H1 (cell line): ENCODE measurements around the gene NRXN3.

Experiments
- CEBPB ChIP-seq: IDR thresholded peaks from 2 replicates; pipeline ENCODE4 v1.6.1; 2012; ENCODE audit warnings: low read depth, low read length
- CHD2 ChIP-seq: IDR thresholded peaks from 2 replicates; pipeline ENCODE4 v1.6.1; 2012; ENCODE audit warnings: low read length, improper control_type of control experiment
- HDAC2 ChIP-seq, 2 experiments: fragments of 300-600 bp in 1 of 2; sonication (generic) in 1 of 2; IDR thresholded peaks; 2 replicates each; pipeline ENCODE4 v1.6.1; 2011 to 2012; ENCODE audit warnings: low read depth in 2 of 2, low read length in 2 of 2, mild to moderate bottlenecking in 2 of 2, moderate library complexity in 2 of 2, borderline replicate concordance in 1 of 2, inconsistent platforms in 1 of 2
- JUND ChIP-seq: IDR thresholded peaks from 2 replicates; pipeline ENCODE4 v1.6.1; 2011; ENCODE audit warnings: mild to moderate bottlenecking, improper control_type of control experiment, low read length
- POLR2A ChIP-seq, 2 experiments: IDR thresholded peaks; 1 replicate in 1 of 2; 2 replicates in 1 of 2; pipeline ENCODE4 v1.6.1; 2011; ENCODE audit warnings: low read depth in 2 of 2, low read length in 2 of 2, mild to moderate bottlenecking in 2 of 2; ENCODE audit errors: control extremely low read depth in 1 of 2
- RAD21 ChIP-seq, 2 experiments: IDR thresholded peaks in 1 of 2; conservative IDR thresholded peaks in 1 of 2; 2 replicates each; pipeline ENCODE4 v1.6.1; 2011; ENCODE audit warnings: low read depth in 2 of 2, low read length in 2 of 2, improper control_type of control experiment in 1 of 2, inconsistent platforms in 1 of 2, mild to moderate bottlenecking in 1 of 2, moderate library complexity in 1 of 2
- RFX5 ChIP-seq: IDR thresholded peaks from 2 replicates; pipeline ENCODE4 v1.6.1; 2011; ENCODE audit warnings: low read depth, low read length, improper control_type of control experiment, borderline replicate concordance
- SRF ChIP-seq: IDR thresholded peaks from 2 replicates; pipeline ENCODE4 v1.6.1; 2011; ENCODE audit warnings: mild to moderate bottlenecking, low read depth, low read length, moderate library complexity
- TAF1 ChIP-seq: IDR thresholded peaks from 2 replicates; pipeline ENCODE4 v1.6.1; 2011; ENCODE audit warnings: mild to moderate bottlenecking, low read depth, low read length
- TBP ChIP-seq: IDR thresholded peaks from 2 replicates; pipeline ENCODE4 v1.6.1; 2011; ENCODE audit warnings: low read depth, low read length, improper control_type of control experiment
- TF ChIP-seq, protein P1 (sequence below), 3 experiments: IDR thresholded peaks; 1 replicate in 2 of 3; 2 replicates in 1 of 3; pipeline versions ENCODE4 v1.5.1 to v1.6.1; 2011; ENCODE audit warnings: low read length in 3 of 3, mild to moderate bottlenecking in 3 of 3, inconsistent platforms in 2 of 3, low read depth in 1 of 3, moderate library complexity in 1 of 3; ENCODE audit not compliant: insufficient read depth in 1 of 3; ENCODE audit errors: control extremely low read depth in 1 of 3
- TF ChIP-seq, protein P2 (sequence below): IDR thresholded peaks from 2 replicates; pipeline ENCODE4 v1.6.1; 2011; ENCODE audit warnings: low read length, improper control_type of control experiment

DNA sequence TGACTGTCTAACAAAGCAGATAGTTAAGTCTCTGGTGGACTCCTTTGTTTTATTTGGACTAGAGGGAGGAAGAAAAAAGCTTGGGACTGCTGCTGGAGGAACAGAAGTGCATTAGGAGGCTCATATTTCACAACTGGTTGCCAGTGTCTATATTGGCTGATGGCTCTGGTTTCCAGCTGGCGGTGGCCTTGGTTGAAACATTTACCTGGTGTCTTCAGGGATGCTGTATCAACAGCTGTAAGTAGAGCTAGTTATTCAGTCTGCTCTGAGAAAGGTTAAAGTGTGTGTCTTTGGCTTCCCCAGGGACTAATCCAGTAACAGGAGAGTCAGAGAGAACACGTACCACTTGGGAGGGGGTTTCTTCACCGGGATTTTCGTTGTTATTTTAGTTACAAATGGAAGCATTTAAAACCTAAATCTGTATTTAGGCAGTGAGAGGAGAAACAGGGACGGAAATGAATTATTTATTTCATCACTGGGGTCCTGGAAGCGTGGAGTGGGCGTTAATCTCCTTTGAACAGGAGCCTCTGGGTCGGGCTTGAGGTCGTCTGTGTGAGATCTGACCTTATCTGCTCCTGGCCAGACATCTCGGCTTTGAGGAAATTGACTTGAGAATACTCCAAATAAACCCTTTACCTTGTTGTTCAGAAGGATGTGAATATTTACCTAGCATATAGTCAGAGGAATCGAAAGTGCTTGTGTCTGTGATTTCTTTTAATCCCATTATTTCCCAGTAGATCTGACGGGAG, 149.9 kb downstream of the NRXN3 start:
- TF ChIP-seq, protein P1, sequence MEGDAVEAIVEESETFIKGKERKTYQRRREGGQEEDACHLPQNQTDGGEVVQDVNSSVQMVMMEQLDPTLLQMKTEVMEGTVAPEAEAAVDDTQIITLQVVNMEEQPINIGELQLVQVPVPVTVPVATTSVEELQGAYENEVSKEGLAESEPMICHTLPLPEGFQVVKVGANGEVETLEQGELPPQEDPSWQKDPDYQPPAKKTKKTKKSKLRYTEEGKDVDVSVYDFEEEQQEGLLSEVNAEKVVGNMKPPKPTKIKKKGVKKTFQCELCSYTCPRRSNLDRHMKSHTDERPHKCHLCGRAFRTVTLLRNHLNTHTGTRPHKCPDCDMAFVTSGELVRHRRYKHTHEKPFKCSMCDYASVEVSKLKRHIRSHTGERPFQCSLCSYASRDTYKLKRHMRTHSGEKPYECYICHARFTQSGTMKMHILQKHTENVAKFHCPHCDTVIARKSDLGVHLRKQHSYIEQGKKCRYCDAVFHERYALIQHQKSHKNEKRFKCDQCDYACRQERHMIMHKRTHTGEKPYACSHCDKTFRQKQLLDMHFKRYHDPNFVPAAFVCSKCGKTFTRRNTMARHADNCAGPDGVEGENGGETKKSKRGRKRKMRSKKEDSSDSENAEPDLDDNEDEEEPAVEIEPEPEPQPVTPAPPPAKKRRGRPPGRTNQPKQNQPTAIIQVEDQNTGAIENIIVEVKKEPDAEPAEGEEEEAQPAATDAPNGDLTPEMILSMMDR (IDR thresholded peaks at IDR 0.05; ENCODE audit: control extremely low read depth in 1 of 3, insufficient read depth in 1 of 3, low read depth in 1 of 3, low read length in 3 of 3) = no peak
- TF ChIP-seq SRF (no peak), TAF1 (no peak), RAD21 (IDR thresholded peaks at IDR 0.05 in 1 of 2, conservative IDR thresholded peaks at IDR 0.05 in 1 of 2; ENCODE audit: low read depth in 2 of 2, low read length in 2 of 2) (no peak), TBP (no peak), RFX5 (no peak), CEBPB (no peak), POLR2A (IDR thresholded peaks at IDR 0.05; ENCODE audit: control extremely low read depth in 1 of 2, low read depth in 2 of 2, low read length in 2 of 2) (no peak), JUND (no peak), HDAC2 (IDR thresholded peaks at IDR 0.05; ENCODE audit: borderline replicate concordance in 1 of 2, low read depth in 2 of 2, low read length in 2 of 2) (no peak), CHD2 (no peak)
- TF ChIP-seq, protein P2, sequence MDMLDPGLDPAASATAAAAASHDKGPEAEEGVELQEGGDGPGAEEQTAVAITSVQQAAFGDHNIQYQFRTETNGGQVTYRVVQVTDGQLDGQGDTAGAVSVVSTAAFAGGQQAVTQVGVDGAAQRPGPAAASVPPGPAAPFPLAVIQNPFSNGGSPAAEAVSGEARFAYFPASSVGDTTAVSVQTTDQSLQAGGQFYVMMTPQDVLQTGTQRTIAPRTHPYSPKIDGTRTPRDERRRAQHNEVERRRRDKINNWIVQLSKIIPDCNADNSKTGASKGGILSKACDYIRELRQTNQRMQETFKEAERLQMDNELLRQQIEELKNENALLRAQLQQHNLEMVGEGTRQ = no peak
